Colonic mucosa (tissue), 4 donors: ENCODE measurements around the gene RWDD1. TPM values are rescaled to one million over a fixed set of nuclear protein-coding genes. Genes with fewer than 3 reads are reported as not detected.

ENCODE experiments used
- DNase-seq: peaks from one replicate; pipeline ENCODE4 v3.0.0-alpha.2; 2020
- H3K27ac ChIP-seq: fragments of 200-600 bp; one replicate; pipeline ENCODE4 v1.8.0; 2021
- H3K27me3 ChIP-seq: fragments of 200-600 bp; one replicate; pipeline ENCODE4 v1.8.0; 2021
- H3K36me3 ChIP-seq: fragments of 200-600 bp; one replicate; pipeline ENCODE4 v1.8.0; 2021
- H3K4me1 ChIP-seq: fragments of 200-600 bp; one replicate; pipeline ENCODE4 v1.8.0; 2021; ENCODE audit warnings: mild to moderate bottlenecking
- H3K4me3 ChIP-seq: fragments of 200-600 bp; one replicate; pipeline ENCODE4 v1.8.0; 2021
- H3K9ac ChIP-seq, 2 donors: one replicate each; pipeline ENCODE4 v1.7.0; 2013; ENCODE audit warnings: control low read depth in 2 of 2, low read depth in 2 of 2, low read length in 2 of 2
- H3K9me3 ChIP-seq: fragments of 200-600 bp; one replicate; pipeline ENCODE4 v1.8.0; 2021
- CTCF ChIP-seq: fragments of 200-600 bp; IDR thresholded peaks from one replicate; pipeline ENCODE4 v1.8.0; 2022; ENCODE audit warnings: antibody characterized with exemption, mild to moderate bottlenecking
- intact Hi-C: fragments of 100-400 bp; cut with DNase I; formaldehyde crosslinking; loops from one replicate; pipeline ENCODE4 v1.14.1; 2022
- total RNA-seq, 2 donors: library from RNA; stranded (reverse); fragmentation: NEBNext Ultra II Directional in 1 of 2; extraction: Animal tissue kit (Norgen Biotek cat#: 25700) in 1 of 2; gene quantifications; one replicate each; pipeline ENCODE4 v1.2.1, GENCODE V29; 2021
- donor health status: healthy.
- donor health status: DM: no; HTN: no; CAD: no.
- donor health status: DM: no; HTN: no; CAD: no.

The RWDD1 gene
- total RNA-seq, 2 donors from 2014 or later: 27.4 to 30.8 TPM

GRCh38 chr6:116536216-116536621, 35.1 kb upstream of the RWDD1 start:
- TF ChIP-seq CTCF: peak; percentile 64
- Histone ChIP-seq H3K36me3 (no peaks in the 10 kb centered on the region), H3K9me3 (no peaks in the 10 kb centered on the region), H3K4me1 (no peaks in the 10 kb centered on the region), H3K9ac (no peak overlapping the region), H3K27ac (no peak overlapping the region), H3K27me3 (no peaks in the 10 kb centered on the region), H3K4me3 (no peak overlapping the region)
- intact Hi-C loops: no loop called here
- peak; percentile 27 for DNase-seq

- H3K27ac ChIP-seq: no peak overlapping the region
- H3K36me3 ChIP-seq: no peaks in the 10 kb centered on the region
- no peaks in the 10 kb centered on the region for H3K4me1 ChIP-seq
- intact Hi-C loops: no loop called here
- H3K9ac ChIP-seq: no peak overlapping the region
- no peaks in the 10 kb centered on the region for H3K27me3 ChIP-seq
- no peaks in the 10 kb centered on the region for H3K9me3 ChIP-seq
- no peak overlapping the region for H3K4me3 ChIP-seq
- DNase-seq: no peak
- TF ChIP-seq CTCF: no peak
Observed at GRCh38 chr6:116542426-116542825, 28.9 kb upstream of the RWDD1 start.

DNA sequence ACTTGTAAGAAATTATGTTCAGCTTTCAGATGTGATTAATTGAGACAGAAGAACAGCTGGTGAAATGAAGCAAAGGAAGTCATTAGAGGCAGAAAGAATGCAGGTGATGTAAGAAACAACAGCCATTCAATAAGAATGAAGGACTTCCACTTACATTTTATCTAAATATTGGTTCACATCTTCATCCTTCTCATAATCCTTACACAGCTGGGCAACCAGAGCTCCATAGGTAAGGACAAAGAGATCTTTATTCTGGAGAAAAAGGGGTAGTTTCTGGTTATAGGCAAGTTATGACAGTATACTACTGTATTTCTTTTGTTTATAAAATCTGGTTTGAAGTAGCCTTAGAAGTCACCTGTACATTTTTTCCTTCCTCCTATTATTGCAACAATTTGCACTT, 28.2 kb upstream of the RWDD1 start:
- Histone ChIP-seq H3K36me3 (no peaks in the 10 kb centered on the region), H3K4me3 (no peak overlapping the region), H3K9me3 (no peaks in the 10 kb centered on the region), H3K4me1 (no peaks in the 10 kb centered on the region), H3K9ac (no peak overlapping the region), H3K27ac (no peak overlapping the region), H3K27me3 (no peaks in the 10 kb centered on the region)
- intact Hi-C loops: no loop called here
- no peak for DNase-seq
- no peak for TF ChIP-seq CTCF

- Histone ChIP-seq H3K4me1 (no peaks in the 10 kb centered on the region), H3K4me3 (no peak within 1 kb of the TSS), H3K9ac (no peak within 1 kb of the TSS), H3K36me3 (no peaks in the 10 kb centered on the region), H3K9me3 (no peaks in the 10 kb centered on the region), H3K27ac (no peak within 1 kb of the TSS), H3K27me3 (no peaks in the 10 kb centered on the region)
- intact Hi-C loops: no loop called here
- no peak for DNase-seq
- TF ChIP-seq CTCF: no peak
Observed at GRCh38 chr6:116545651-116546050, 25.7 kb upstream of the RWDD1 start, which contains the start of gene TRAPPC3L. Gene TRAPPC3L, minus strand, starts transcription at chr6:116545684. Its CDS starts 170 bp downstream, at chr6:116545514.

- Histone ChIP-seq H3K9ac (no peak overlapping the region), H3K27ac (no peak overlapping the region), H3K27me3 (no peaks in the 10 kb centered on the region), H3K9me3 (no peaks in the 10 kb centered on the region), H3K4me3 (no peak overlapping the region), H3K4me1 (no peaks in the 10 kb centered on the region), H3K36me3 (no peaks in the 10 kb centered on the region)
- intact Hi-C loops: no loop called here
- DNase-seq: no peak
- no peak for TF ChIP-seq CTCF
Observed at GRCh38 chr6:116547358-116547757, 23.9 kb upstream of the RWDD1 start.

DNA sequence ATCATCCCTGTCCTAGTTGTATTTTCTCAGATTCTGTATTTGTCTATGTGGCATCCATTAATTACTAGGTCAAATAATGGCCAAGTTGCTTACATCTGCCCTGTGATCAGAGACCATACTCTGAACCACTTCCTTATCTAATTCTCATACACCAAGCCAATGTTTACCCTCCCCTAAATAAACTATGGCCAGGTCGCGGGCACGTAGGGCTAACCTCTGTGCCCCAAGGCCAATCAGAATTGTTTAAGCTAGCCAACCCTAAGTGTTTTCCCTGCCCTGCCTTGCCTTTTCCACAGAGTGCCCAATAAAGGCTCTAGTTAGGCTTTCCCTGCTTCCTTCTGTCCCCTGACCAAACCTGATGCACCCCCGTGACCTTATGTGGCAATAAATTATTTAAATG, 20.5 kb upstream of the RWDD1 start:
- H3K27ac ChIP-seq: no peak overlapping the region
- no peak for TF ChIP-seq CTCF
- no peaks in the 10 kb centered on the region for H3K9me3 ChIP-seq
- H3K36me3 ChIP-seq: no peaks in the 10 kb centered on the region
- H3K9ac ChIP-seq: no peak overlapping the region
- no peak for DNase-seq
- intact Hi-C loops: no loop called here
- no peaks in the 10 kb centered on the region for H3K4me1 ChIP-seq
- no peak overlapping the region for H3K4me3 ChIP-seq
- H3K27me3 ChIP-seq: no peaks in the 10 kb centered on the region
